A673 (cell line): ENCODE data around the gene FAM163B. TPM values are rescaled to one million over a fixed set of nuclear protein-coding genes. Genes with fewer than 3 reads are reported as not detected.

Experiments used
- BruUV-seq: library from RNA; stranded (reverse); fragments of 400-500 nt; replicated peaks from 2 replicates; lab custom pipeline; 2021; lab: Mats Ljungman, UMichigan
- CTCF ChIA-PET: fragments of 300-600 bp; sonication (Branson Sonifier 250); formaldehyde crosslinking; loops from one replicate; lab custom pipeline; 2022; ENCODE audit warnings: antibody characterized with exemption; lab: Charles Lee
- POLR2A ChIA-PET: fragments of 300-600 bp; sonication (Branson Sonifier 250); formaldehyde crosslinking; loops from one replicate; lab custom pipeline; 2022; ENCODE audit warnings: antibody characterized with exemption; ENCODE audit not compliant: low non-redundant PET; lab: Charles Lee
- DNase-seq: peaks from one replicate; pipeline ENCODE4 v3.0.0-alpha.2; 2015; ENCODE audit warnings: low spot score
- H3K27ac ChIP-seq: fragments of 200-600 bp; sonication (generic); 2 replicates; pipeline ENCODE4 v1.5.1; 2016; ENCODE audit warnings: mixed run types, low read depth, mild to moderate bottlenecking, mixed read lengths, antibody characterized with exemption, low read length; ENCODE audit not compliant: poor library complexity, severe bottlenecking
- H3K27me3 ChIP-seq: fragments of 200-600 bp; sonication (generic); replicated peaks from 2 replicates; pipeline ENCODE4 v1.6.1; 2017; ENCODE audit warnings: mixed run types, low read depth, mild to moderate bottlenecking, mixed read lengths, antibody characterized with exemption, low read length; ENCODE audit not compliant: insufficient read depth, poor library complexity
- H3K36me3 ChIP-seq: fragments of 200-600 bp; sonication (generic); 2 replicates; pipeline ENCODE4 v1.6.1; 2016; ENCODE audit warnings: mixed run types, mild to moderate bottlenecking, mixed read lengths, antibody characterized with exemption, low read length; ENCODE audit not compliant: insufficient read depth, poor library complexity, severe bottlenecking
- H3K4me1 ChIP-seq: fragments of 200-600 bp; sonication (generic); 2 replicates; pipeline ENCODE4 v1.6.1; 2017; ENCODE audit warnings: mixed run types, mild to moderate bottlenecking, mixed read lengths, antibody characterized with exemption, low read length; ENCODE audit not compliant: insufficient read depth, poor library complexity, severe bottlenecking
- H3K4me3 ChIP-seq: fragments of 200-600 bp; sonication (generic); 2 replicates; pipeline ENCODE4 v1.5.1; 2016; ENCODE audit warnings: low read depth, mixed run types, mild to moderate bottlenecking, mixed read lengths, low read length; ENCODE audit not compliant: poor library complexity, severe bottlenecking
- H3K9me3 ChIP-seq: fragments of 200-600 bp; sonication (generic); 2 replicates; pipeline ENCODE4 v1.6.1; 2016; ENCODE audit warnings: mixed run types, low read depth, mild to moderate bottlenecking, mixed read lengths, antibody characterized with exemption, low read length; ENCODE audit not compliant: poor library complexity, severe bottlenecking
- CTCF ChIP-seq: fragments of 300-800, 200-600 bp; sonication (generic); conservative IDR thresholded peaks from 2 replicates; pipeline ENCODE4 v1.5.1; 2017; ENCODE audit warnings: low read depth, mild to moderate bottlenecking, antibody characterized with exemption, low read length, moderate library complexity, mixed read lengths
- EZH2 ChIP-seq: fragments of 200-600 bp; sonication (generic); IDR thresholded peaks from 2 replicates; pipeline ENCODE4 v1.6.1; 2017; ENCODE audit warnings: borderline replicate concordance, low read depth, mild to moderate bottlenecking, mixed read lengths, antibody characterized with exemption, low read length; ENCODE audit not compliant: poor library complexity, severe bottlenecking
- intact Hi-C: fragments of 100-400 bp; cut with micrococcal nuclease; formaldehyde crosslinking; loops from one replicate; pipeline ENCODE4 v1.10.0; 2022; ENCODE audit not compliant: unreplicated experiment
- total RNA-seq: library from RNA; stranded (reverse); gene quantifications from 2 replicates; pipeline ENCODE4 v1.2.3, GENCODE V29; 2021

Gene FAM163B
- total RNA-seq, 1 experiment from 2014 or later, result not detected

- Histone ChIP-seq H3K4me3 (no peak overlapping the region), H3K4me1 (no peaks in the 10 kb centered on the region), H3K27ac (no peak overlapping the region), H3K36me3 (no peaks in the 10 kb centered on the region), H3K9me3 (peaks cover 15% of the 10 kb centered on the region), H3K27me3 (no peaks in the 10 kb centered on the region)
- intact Hi-C loops, result no loop called here
- POLR2A ChIA-PET, result no interaction called here
- CTCF ChIA-PET, result no interaction called here
- no TSS peak for BruUV-seq
- no peak for DNase-seq
- no peak for TF ChIP-seq CTCF
- TF ChIP-seq EZH2, result no peak
These were observed 15.5 kb downstream of the FAM163B start for GRCh38 chr9:133593587-133594253.

GRCh38 chr9:133592731-133593409 is 16.3 kb downstream of the FAM163B start:
- Histone ChIP-seq H3K4me3 (no peak overlapping the region), H3K9me3 (peaks cover 17% of the 10 kb centered on the region), H3K27me3 (no peaks in the 10 kb centered on the region), H3K27ac (no peak overlapping the region), H3K4me1 (no peaks in the 10 kb centered on the region), H3K36me3 (no peaks in the 10 kb centered on the region)
- no peak for DNase-seq
- no TSS peak for BruUV-seq
- ChIA-PET CTCF (no interaction called here), POLR2A (no interaction called here)
- intact Hi-C loops, result no loop called here
- TF ChIP-seq EZH2, result no peak
- TF ChIP-seq CTCF, result 0 out of 2 replicates have a peak, but pooled peaks have one; percentile 17

GRCh38 chr9:133591985-133592384 is 17.2 kb downstream of the FAM163B start:
- intact Hi-C loops, result no loop called here
- H3K9me3 ChIP-seq, result peaks cover 9% of the 10 kb centered on the region
- TF ChIP-seq CTCF (no peak), EZH2 (no peak)
- no peaks in the 10 kb centered on the region for H3K27me3 ChIP-seq
- no peaks in the 10 kb centered on the region for H3K36me3 ChIP-seq
- no peak overlapping the region for H3K27ac ChIP-seq
- H3K4me3 ChIP-seq, result no peak overlapping the region
- no TSS peak for BruUV-seq
- ChIA-PET POLR2A (no interaction called here), CTCF (no interaction called here)
- no peak for DNase-seq
- H3K4me1 ChIP-seq, result no peaks in the 10 kb centered on the region
